ENCODE results near the gene ATP11A.
A peak's percentile ranks its signal among the peaks of the same experiment; 100 is the strongest.

ATP11A gene

GRCh38 chr13:112692586-112692985 lies 2.7 kb downstream of the ATP11A start:
- Mint-ChIP-seq H3K36me3 (peaks cover 13% of the 10 kb centered on the region), H3K4me3 (peak overlapping the region; percentile 11), H3K27ac (no peak overlapping the region), H3K9me3 (no peaks in the 10 kb centered on the region), H3K27me3 (no peaks in the 10 kb centered on the region), H3K4me1 (peaks cover 48% of the 10 kb centered on the region)
- no peak for DNase-seq
- CTCF ChIA-PET, result interaction anchor here (0.6 kb wide), 1 partner anchor 1489 kb away, joined by 3 read pairs; no protein-coding TSS in a partner anchor

DNA sequence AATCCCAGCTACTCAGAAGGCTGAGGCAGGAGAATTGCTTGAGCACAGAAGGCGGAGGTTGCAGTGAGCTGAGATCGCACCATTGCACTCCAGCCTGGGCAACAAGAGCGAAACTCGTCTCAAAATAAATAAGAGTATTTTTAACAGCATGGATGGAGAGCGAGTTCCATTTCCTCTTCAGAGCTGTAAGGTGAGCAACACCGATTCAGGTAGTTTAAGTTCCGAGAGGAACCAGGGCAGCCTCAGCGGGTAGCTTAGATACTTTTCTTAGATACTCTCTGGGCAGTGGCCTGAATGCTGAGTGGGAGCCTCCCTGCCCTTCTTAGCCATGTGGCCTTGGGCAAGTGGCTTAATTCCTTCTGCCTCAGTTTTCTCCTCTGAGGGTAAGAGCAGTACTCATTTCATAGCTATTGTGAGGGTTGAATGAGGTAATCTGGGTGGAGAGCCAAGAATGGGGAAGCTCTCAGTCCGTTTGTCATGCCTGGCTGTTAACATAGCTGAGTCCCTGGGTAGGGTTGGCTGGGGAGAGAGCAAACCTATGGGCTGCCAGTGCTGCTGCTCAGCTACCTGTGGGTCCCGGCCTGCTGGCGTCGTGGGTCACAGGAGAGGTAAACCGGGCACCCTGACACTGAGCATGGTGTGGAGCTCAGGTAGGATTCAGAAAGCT lies 4.1 kb downstream of the ATP11A start:
- H3K4me3 Mint-ChIP-seq, result no peak overlapping the region
- CTCF ChIA-PET, result no interaction called here
- peaks cover 40% of the 10 kb centered on the region for H3K4me1 Mint-ChIP-seq
- H3K36me3 Mint-ChIP-seq, result peaks cover 14% of the 10 kb centered on the region
- no peaks in the 10 kb centered on the region for H3K27me3 Mint-ChIP-seq
- no peak for DNase-seq
- no peak overlapping the region for H3K27ac Mint-ChIP-seq
- H3K9me3 Mint-ChIP-seq, result no peaks in the 10 kb centered on the region

GRCh38 chr13:112695121-112695520 lies 5.3 kb downstream of the ATP11A start:
- H3K36me3 Mint-ChIP-seq, result peaks cover 18% of the 10 kb centered on the region
- CTCF ChIA-PET, result no interaction called here
- no peaks in the 10 kb centered on the region for H3K9me3 Mint-ChIP-seq
- H3K27me3 Mint-ChIP-seq, result no peaks in the 10 kb centered on the region
- no peak overlapping the region for H3K27ac Mint-ChIP-seq
- H3K4me3 Mint-ChIP-seq, result no peak overlapping the region
- peaks cover 47% of the 10 kb centered on the region for H3K4me1 Mint-ChIP-seq
- DNase-seq, result no peak

DNA sequence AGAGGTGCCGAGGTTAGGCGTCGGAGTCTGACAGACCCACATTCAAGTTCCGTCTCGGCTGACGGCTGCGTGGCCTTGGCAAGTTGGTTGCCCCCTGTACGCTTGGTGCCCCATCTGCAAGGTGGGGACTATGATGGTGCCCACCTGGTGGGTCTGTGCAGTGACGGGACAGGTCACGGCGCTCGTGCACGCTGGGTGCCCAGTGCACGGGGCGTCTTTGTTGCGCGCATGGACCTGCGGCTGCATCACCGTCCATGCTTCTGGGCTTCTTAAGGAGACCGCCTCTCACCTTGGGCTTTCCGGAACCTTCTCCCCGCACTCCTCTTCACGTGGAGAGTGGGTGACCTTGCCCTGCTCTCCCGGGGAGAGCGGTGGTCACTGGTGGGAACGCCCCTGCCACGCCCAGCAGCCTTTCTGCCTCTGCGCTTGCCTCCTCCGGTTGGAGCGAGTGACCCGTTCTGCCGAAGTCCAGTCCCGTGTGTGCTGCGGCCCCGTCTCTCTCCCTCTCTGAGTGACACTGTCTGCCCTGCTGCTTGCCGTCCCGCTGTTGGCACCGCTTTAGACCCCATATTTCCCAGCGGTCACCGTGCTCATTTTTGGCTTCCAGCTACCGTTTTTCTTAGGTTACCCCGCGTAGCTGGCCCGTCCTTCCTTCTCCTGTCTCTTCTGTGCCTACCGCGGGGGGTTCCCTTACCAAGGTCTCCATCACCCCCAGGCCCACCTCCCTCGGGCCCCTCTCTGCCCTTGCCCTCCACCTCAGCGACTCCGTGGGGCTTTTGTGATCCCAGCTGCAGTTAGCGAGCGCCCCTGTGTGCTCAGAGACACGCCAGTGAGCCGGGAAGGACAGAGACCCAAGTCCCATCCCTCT lies 6.4 kb downstream of the ATP11A start:
- Mint-ChIP-seq H3K27ac (no peak overlapping the region), H3K27me3 (no peaks in the 10 kb centered on the region), H3K4me1 (peaks cover 44% of the 10 kb centered on the region), H3K4me3 (no peak overlapping the region), H3K36me3 (peaks cover 18% of the 10 kb centered on the region), H3K9me3 (no peaks in the 10 kb centered on the region)
- CTCF ChIA-PET, result no interaction called here
- DNase-seq, result no peak

DNA sequence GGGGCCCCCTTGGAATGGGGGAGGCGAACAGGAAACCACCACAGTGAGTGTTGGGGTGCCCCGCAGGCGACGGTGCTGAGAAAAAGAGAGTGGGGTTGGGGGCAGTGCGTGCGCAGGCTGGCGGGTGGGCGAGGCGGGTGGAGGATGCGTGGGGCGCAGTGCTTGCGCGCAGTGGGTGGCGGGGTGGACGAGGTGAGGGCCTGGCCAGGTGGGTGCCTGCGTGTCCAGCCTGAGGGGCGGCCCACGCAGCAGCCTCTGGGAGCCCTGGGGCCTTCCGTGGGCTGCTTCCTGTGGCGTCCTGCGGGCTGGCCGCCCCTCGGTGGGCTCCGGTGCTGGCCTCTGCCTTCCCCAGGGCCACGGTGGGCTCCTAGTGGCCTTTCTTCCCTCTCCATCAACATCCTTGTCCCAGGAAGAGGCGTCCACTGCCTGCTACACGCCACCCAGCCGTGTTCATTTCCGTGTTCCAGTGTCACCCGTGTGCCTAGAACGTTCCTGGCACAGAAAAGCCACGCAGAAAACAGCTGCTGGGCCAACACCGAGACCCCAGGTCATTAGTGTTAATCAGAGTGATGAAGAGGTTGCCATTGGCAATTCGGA lies 7.1 kb downstream of the ATP11A start:
- no peaks in the 10 kb centered on the region for H3K27me3 Mint-ChIP-seq
- CTCF ChIA-PET, result no interaction called here
- no peak overlapping the region for H3K4me3 Mint-ChIP-seq
- H3K27ac Mint-ChIP-seq, result no peak overlapping the region
- peaks cover 37% of the 10 kb centered on the region for H3K4me1 Mint-ChIP-seq
- H3K9me3 Mint-ChIP-seq, result no peaks in the 10 kb centered on the region
- no peak for DNase-seq
- peaks cover 16% of the 10 kb centered on the region for H3K36me3 Mint-ChIP-seq

GRCh38 chr13:112697756-112698655 lies 8.2 kb downstream of the ATP11A start:
- H3K9me3 Mint-ChIP-seq, result no peaks in the 10 kb centered on the region
- H3K36me3 Mint-ChIP-seq, result peaks cover 19% of the 10 kb centered on the region
- H3K27me3 Mint-ChIP-seq, result no peaks in the 10 kb centered on the region
- DNase-seq, result no peak
- H3K4me3 Mint-ChIP-seq, result no peak overlapping the region
- H3K4me1 Mint-ChIP-seq, result peaks cover 31% of the 10 kb centered on the region
- CTCF ChIA-PET, result no interaction called here
- H3K27ac Mint-ChIP-seq, result no peak overlapping the region

- Mint-ChIP-seq H3K4me1 (peaks cover 36% of the 10 kb centered on the region), H3K9me3 (no peaks in the 10 kb centered on the region), H3K27me3 (no peaks in the 10 kb centered on the region), H3K36me3 (peaks cover 19% of the 10 kb centered on the region), H3K27ac (no peak overlapping the region), H3K4me3 (no peak overlapping the region)
- CTCF ChIA-PET, result no interaction called here
- no peak for DNase-seq
Observed at GRCh38 chr13:112699322-112699918, 9.6 kb downstream of the ATP11A start.

GRCh38 chr13:112700291-112701060 lies 10.6 kb downstream of the ATP11A start:
- no peaks in the 10 kb centered on the region for H3K9me3 Mint-ChIP-seq
- no peak for DNase-seq
- peaks cover 39% of the 10 kb centered on the region for H3K4me1 Mint-ChIP-seq
- CTCF ChIA-PET, result no interaction called here
- peaks cover 15% of the 10 kb centered on the region for H3K36me3 Mint-ChIP-seq
- H3K27ac Mint-ChIP-seq, result no peak overlapping the region
- no peak overlapping the region for H3K4me3 Mint-ChIP-seq
- no peaks in the 10 kb centered on the region for H3K27me3 Mint-ChIP-seq

- no peak overlapping the region for H3K27ac Mint-ChIP-seq
Observed at GRCh38 chr13:112702341-112702985, 12.6 kb downstream of the ATP11A start.

DNA sequence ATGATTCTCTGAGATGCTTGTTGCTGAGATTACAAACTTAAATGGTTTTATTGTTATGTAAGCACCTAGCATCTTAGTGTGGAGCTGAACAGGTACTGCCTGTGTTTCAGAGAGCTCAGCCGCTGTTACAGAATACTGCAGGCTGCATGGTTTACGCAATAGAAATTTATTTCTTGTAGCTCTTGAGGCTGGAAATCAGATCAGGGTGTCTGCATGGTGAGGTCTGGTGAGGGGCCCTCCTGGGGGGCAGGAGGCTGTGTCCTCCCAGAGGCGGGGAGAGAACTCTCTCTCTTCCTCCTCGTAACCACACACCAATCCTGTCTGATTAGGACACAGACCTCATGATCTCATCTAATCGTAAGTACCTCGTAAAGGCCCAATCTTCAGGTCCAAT lies 13.1 kb downstream of the ATP11A start:
- H3K27ac Mint-ChIP-seq, result no peak overlapping the region
- no peak overlapping the region for H3K4me3 Mint-ChIP-seq
- H3K9me3 Mint-ChIP-seq, result no peaks in the 10 kb centered on the region
- CTCF ChIA-PET, result no interaction called here
- H3K36me3 Mint-ChIP-seq, result peaks cover 10% of the 10 kb centered on the region
- no peak for DNase-seq
- peaks cover 39% of the 10 kb centered on the region for H3K4me1 Mint-ChIP-seq
- H3K27me3 Mint-ChIP-seq, result no peaks in the 10 kb centered on the region

More at GRCh38 chr13:112702341-112702985, 12.6 kb downstream of the ATP11A start:
- CTCF ChIA-PET, result no interaction called here
- H3K4me3 Mint-ChIP-seq, result no peak overlapping the region
- no peaks in the 10 kb centered on the region for H3K27me3 Mint-ChIP-seq
- no peaks in the 10 kb centered on the region for H3K9me3 Mint-ChIP-seq
- peaks cover 39% of the 10 kb centered on the region for H3K4me1 Mint-ChIP-seq
- no peak for DNase-seq
- H3K36me3 Mint-ChIP-seq, result peaks cover 13% of the 10 kb centered on the region

DNA sequence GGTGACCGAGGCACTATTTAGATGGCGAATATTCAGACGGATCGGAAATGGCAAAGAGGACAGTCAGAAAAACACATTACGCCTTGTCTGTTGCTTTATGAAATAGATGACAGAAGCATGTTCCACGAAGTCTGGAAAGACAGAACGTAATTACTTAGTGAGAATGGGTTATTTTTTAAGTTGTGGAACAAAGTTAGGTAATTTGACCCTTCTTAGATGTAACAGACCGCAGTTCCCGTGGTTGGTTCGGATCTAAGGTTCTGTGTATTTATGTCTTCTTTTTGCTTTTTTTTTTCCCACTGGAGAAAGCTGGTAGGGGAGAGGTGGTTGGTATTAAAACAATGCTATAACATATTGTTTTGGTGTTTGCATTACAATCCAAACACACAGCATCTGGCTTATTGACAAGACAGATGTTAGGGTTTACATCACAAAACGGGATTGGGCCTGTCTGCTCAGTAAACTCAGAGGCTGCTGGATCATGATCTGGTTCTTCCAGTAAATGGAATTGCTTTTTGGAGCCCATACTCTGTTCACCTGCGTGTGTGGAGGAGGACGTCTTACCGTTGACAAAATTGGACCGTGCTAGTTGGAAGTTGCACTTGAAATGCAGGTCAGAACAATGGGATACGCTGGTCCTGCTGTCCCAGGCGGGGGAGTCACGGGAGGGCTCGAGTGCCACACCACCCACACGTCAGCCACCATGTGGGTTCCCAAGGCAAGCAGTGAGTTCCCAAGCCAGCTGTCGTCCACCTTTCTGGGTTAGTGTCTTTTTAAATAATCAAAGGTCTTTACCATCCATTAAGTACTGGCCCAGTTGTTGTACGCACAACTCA lies 13.8 kb downstream of the ATP11A start:
- Mint-ChIP-seq H3K27ac (no peak overlapping the region), H3K4me1 (peaks cover 35% of the 10 kb centered on the region), H3K27me3 (no peaks in the 10 kb centered on the region), H3K36me3 (peaks cover 9% of the 10 kb centered on the region), H3K9me3 (no peaks in the 10 kb centered on the region), H3K4me3 (no peak overlapping the region)
- DNase-seq, result no peak
- CTCF ChIA-PET, result no interaction called here
